Lower leg skin (tissue), 4 donors: Measurements from ENCODE around the gene CTNNBL1. TPM values are rescaled to one million over a fixed set of nuclear protein-coding genes. Genes with fewer than 3 reads are reported as not detected.
"Not testable (repeated sequence)": the region's sequence is repeated elsewhere in the genome, so short reads cannot be mapped to it uniquely, and the experiment has no call there.

Experiments used
- DNase-seq, 2 donors: peaks; one replicate each; pipeline ENCODE4 v3.0.0-alpha.2; 2019; ENCODE audit warnings: low spot score in 2 of 2
- H3K4me3 ChIP-seq: fragments of 200-600 bp; sonication (generic); 2 replicates; pipeline ENCODE4 v1.5.1; 2017; ENCODE audit warnings: mild to moderate bottlenecking, low read depth; ENCODE audit not compliant: poor library complexity, severe bottlenecking
- POLR2A ChIP-seq, 2 donors: fragments of 450-650 bp; IDR thresholded peaks; one replicate each; pipeline ENCODE4 v1.6.1; 2016 to 2017; ENCODE audit warnings: antibody characterized with exemption in 2 of 2, mild to moderate bottlenecking in 1 of 2, moderate library complexity in 1 of 2
- WGBS, 2 donors: methylation state at CpG; one replicate each; pipeline ENCODE4 v1.1.5; 2018; 5-methylcytosine and 5-hydroxymethylcytosine counted together
- intact Hi-C: fragments of 100-400 bp; cut with DNase I; formaldehyde crosslinking; loops from one replicate; pipeline ENCODE4 v1.15.0; 2023; ENCODE audit warnings: low total_unique reads
- total RNA-seq, 4 donors: library from RNA; depleted of rRNA; stranded (reverse); fragments of >200 nt; gene quantifications; one replicate each; pipeline ENCODE4 v1.1.0, GENCODE V29; 2016
- TF ChIP-seq, protein P1 (sequence below), 3 donors: fragments of 450-650 bp; IDR thresholded peaks; one replicate each; pipeline ENCODE4 v1.5.1; 2016; ENCODE audit warnings: antibody characterized with exemption in 3 of 3, mild to moderate bottlenecking in 3 of 3, moderate library complexity in 2 of 3

CTNNBL1 gene
- total RNA-seq, 4 donors from 2014 or later, result 22.0 to 35.0 (median 27.5) TPM

GRCh38 chr20:37700301-37700700, 6.5 kb downstream of the CTNNBL1 start:
- no peak overlapping the region for H3K4me3 ChIP-seq
- intact Hi-C loops, result no loop called here
- 81 to 83% methylated on average over 4 of the region's 4 CpGs for WGBS, 2 donors
- TF ChIP-seq POLR2A (IDR thresholded peaks at IDR 0.05), result no peak
- TF ChIP-seq, protein P1, sequence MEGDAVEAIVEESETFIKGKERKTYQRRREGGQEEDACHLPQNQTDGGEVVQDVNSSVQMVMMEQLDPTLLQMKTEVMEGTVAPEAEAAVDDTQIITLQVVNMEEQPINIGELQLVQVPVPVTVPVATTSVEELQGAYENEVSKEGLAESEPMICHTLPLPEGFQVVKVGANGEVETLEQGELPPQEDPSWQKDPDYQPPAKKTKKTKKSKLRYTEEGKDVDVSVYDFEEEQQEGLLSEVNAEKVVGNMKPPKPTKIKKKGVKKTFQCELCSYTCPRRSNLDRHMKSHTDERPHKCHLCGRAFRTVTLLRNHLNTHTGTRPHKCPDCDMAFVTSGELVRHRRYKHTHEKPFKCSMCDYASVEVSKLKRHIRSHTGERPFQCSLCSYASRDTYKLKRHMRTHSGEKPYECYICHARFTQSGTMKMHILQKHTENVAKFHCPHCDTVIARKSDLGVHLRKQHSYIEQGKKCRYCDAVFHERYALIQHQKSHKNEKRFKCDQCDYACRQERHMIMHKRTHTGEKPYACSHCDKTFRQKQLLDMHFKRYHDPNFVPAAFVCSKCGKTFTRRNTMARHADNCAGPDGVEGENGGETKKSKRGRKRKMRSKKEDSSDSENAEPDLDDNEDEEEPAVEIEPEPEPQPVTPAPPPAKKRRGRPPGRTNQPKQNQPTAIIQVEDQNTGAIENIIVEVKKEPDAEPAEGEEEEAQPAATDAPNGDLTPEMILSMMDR (IDR thresholded peaks at IDR 0.05), result no peak
- no peak for DNase-seq

GRCh38 chr20:37701676-37702075, 7.8 kb downstream of the CTNNBL1 start:
- 65 to 74% methylated on average over 17 of the region's 17 CpGs for WGBS, 2 donors
- H3K4me3 ChIP-seq, intact Hi-C loops, DNase-seq: not testable (repeated sequence)

GRCh38 chr20:37702403-37703034, 8.7 kb downstream of the CTNNBL1 start:
- intact Hi-C loops, result no loop called here
- no peak for DNase-seq
- no peak for TF ChIP-seq POLR2A (IDR thresholded peaks at IDR 0.05)
- TF ChIP-seq, protein P1 (IDR thresholded peaks at IDR 0.05), result no peak
- no peak overlapping the region for H3K4me3 ChIP-seq
- 64 to 84% methylated on average over 1 of the region's 1 CpG for WGBS, 2 donors

- WGBS, 2 donors, result 75 to 82% methylated on average over 6 of the region's 6 CpGs
- intact Hi-C loops, result no loop called here
- DNase-seq, result no peak
- no peak overlapping the region for H3K4me3 ChIP-seq
- TF ChIP-seq POLR2A (IDR thresholded peaks at IDR 0.05), result no peak
- TF ChIP-seq, protein P1 (IDR thresholded peaks at IDR 0.05), result no peak
These were observed 9.4 kb downstream of the CTNNBL1 start for GRCh38 chr20:37703035-37703845.

- TF ChIP-seq, protein P1 (IDR thresholded peaks at IDR 0.05), result no peak
- TF ChIP-seq POLR2A (IDR thresholded peaks at IDR 0.05), result no peak
- intact Hi-C loops, result no loop called here
- 96 to 100% methylated on average over 1 of the region's 1 CpG for WGBS, 2 donors
- no peak for DNase-seq
- no peak overlapping the region for H3K4me3 ChIP-seq
These were observed 11.1 kb downstream of the CTNNBL1 start for GRCh38 chr20:37704955-37705354.

GRCh38 chr20:37706298-37706697, 12.5 kb downstream of the CTNNBL1 start:
- 89 to 91% methylated on average over 3 of the region's 3 CpGs for WGBS, 2 donors
- no peak overlapping the region for H3K4me3 ChIP-seq
- no peak for DNase-seq
- TF ChIP-seq POLR2A (IDR thresholded peaks at IDR 0.05), result no peak
- TF ChIP-seq, protein P1 (IDR thresholded peaks at IDR 0.05), result no peak
- intact Hi-C loops, result no loop called here
